Neuronal stem cell (in vitro differentiated cells): ENCODE results near the gene LSM14A.
"Not testable (repeated sequence)": the region's sequence is repeated elsewhere in the genome, so short reads cannot be mapped to it uniquely, and the experiment has no call there.

Experiments
- DNase-seq: peaks from one replicate; pipeline ENCODE4 v3.0.0-alpha.2; 2013; ENCODE audit warnings: low spot score
- H2AFZ ChIP-seq: one replicate; pipeline ENCODE4 v1.6.1; 2013; ENCODE audit warnings: mild to moderate bottlenecking, low read length, inconsistent platforms
- H2AK5ac ChIP-seq: 2 replicates; pipeline ENCODE4 v1.6.1; 2013; ENCODE audit warnings: low read depth, mild to moderate bottlenecking, inconsistent platforms, low read length, moderate library complexity, mixed read lengths
- H2BK120ac ChIP-seq: 2 replicates; pipeline ENCODE4 v1.6.1; 2013; ENCODE audit warnings: low read depth, mild to moderate bottlenecking, inconsistent platforms, low read length, moderate library complexity, mixed read lengths
- H2BK12ac ChIP-seq: one replicate; pipeline ENCODE4 v1.6.1; 2013; ENCODE audit warnings: low read length, inconsistent platforms
- H2BK15ac ChIP-seq: 2 replicates; pipeline ENCODE4 v1.6.1; 2013; ENCODE audit warnings: mild to moderate bottlenecking, low read length, inconsistent platforms, mixed read lengths
- H2BK5ac ChIP-seq: one replicate; pipeline ENCODE4 v1.6.1; 2013; ENCODE audit warnings: inconsistent platforms, mild to moderate bottlenecking, low read length, moderate library complexity
- H3K14ac ChIP-seq: one replicate; pipeline ENCODE4 v1.6.1; 2013; ENCODE audit warnings: low read length, inconsistent platforms
- H3K18ac ChIP-seq: 2 replicates; pipeline ENCODE4 v1.6.1; 2013; ENCODE audit warnings: low read length, inconsistent platforms
- H3K23ac ChIP-seq: 2 replicates; pipeline ENCODE4 v1.6.1; 2013; ENCODE audit warnings: low read depth, mild to moderate bottlenecking, mixed read lengths, low read length, inconsistent platforms; ENCODE audit not compliant: poor library complexity
- H3K27ac ChIP-seq: replicated peaks from 3 replicates; pipeline ENCODE4 v1.5.1; 2013; ENCODE audit warnings: low read length, inconsistent platforms
- H3K27me3 ChIP-seq, 3 experiments: 2 replicates each; pipeline ENCODE4 v1.6.1; 2013; ENCODE audit warnings: low read length in 3 of 3, mild to moderate bottlenecking in 2 of 3, inconsistent platforms in 1 of 3, low read depth in 1 of 3, mixed read lengths in 1 of 3, moderate library complexity in 1 of 3; ENCODE audit not compliant: control insufficient read depth in 3 of 3, insufficient read depth in 3 of 3
- H3K36me3 ChIP-seq, 2 donors: replicated peaks in 1 of 2; 2 replicates each; pipeline ENCODE4 v1.6.1; 2013; ENCODE audit warnings: low read length in 2 of 2; ENCODE audit not compliant: control insufficient read depth in 2 of 2, insufficient read depth in 2 of 2
- H3K4ac ChIP-seq: 2 replicates; pipeline ENCODE4 v1.6.1; 2013; ENCODE audit warnings: inconsistent platforms, mild to moderate bottlenecking, low read length, moderate library complexity
- H3K4me1 ChIP-seq, 2 donors: 1 replicate in 1 of 2; 2 replicates in 1 of 2; pipeline ENCODE4 v1.6.1; 2013; ENCODE audit warnings: low read length in 2 of 2, low read depth in 1 of 2; ENCODE audit not compliant: control insufficient read depth in 2 of 2, insufficient read depth in 1 of 2
- H3K4me2 ChIP-seq: one replicate; pipeline ENCODE4 v1.6.1; 2013; ENCODE audit warnings: mild to moderate bottlenecking, low read length, inconsistent platforms; ENCODE audit not compliant: insufficient read depth, poor library complexity, severe bottlenecking
- H3K4me3 ChIP-seq, 2 donors: 2 replicates each; pipeline ENCODE4 v1.5.1; 2013; ENCODE audit warnings: low read length in 2 of 2, mild to moderate bottlenecking in 2 of 2, inconsistent platforms in 1 of 2, moderate library complexity in 1 of 2
- H3K79me1 ChIP-seq: one replicate; pipeline ENCODE4 v1.6.1; 2013; ENCODE audit warnings: low read depth, mild to moderate bottlenecking, inconsistent platforms, low read length, moderate library complexity
- H3K9ac ChIP-seq: one replicate; pipeline ENCODE4 v1.6.1; 2013; ENCODE audit warnings: mild to moderate bottlenecking, low read depth, low read length, inconsistent platforms; ENCODE audit not compliant: poor library complexity
- H3K9me3 ChIP-seq, 2 donors: replicated peaks in 1 of 2; 2 replicates each; pipeline versions ENCODE3 to v1.6.1; 2013; ENCODE audit warnings: low read length in 2 of 2, mild to moderate bottlenecking in 2 of 2, inconsistent platforms in 1 of 2, low read depth in 1 of 2, mixed read lengths in 1 of 2, moderate library complexity in 1 of 2; ENCODE audit not compliant: control insufficient read depth in 2 of 2, insufficient read depth in 1 of 2
- H4K8ac ChIP-seq: one replicate; pipeline ENCODE4 v1.6.1; 2013; ENCODE audit warnings: low read depth, mild to moderate bottlenecking, inconsistent platforms, low read length, moderate library complexity
- H4K91ac ChIP-seq: one replicate; pipeline ENCODE4 v1.6.1; 2013; ENCODE audit warnings: low read length, low read depth, mild to moderate bottlenecking, inconsistent platforms; ENCODE audit not compliant: poor library complexity
- WGBS, 2 donors: extraction: QIAGEN DNeasy Blood & Tissue Kit; methylation state at CpG; one replicate each; pipeline ENCODE4 v1.1.7; 2013; ENCODE audit warnings: missing lambda C conversion rate in 2 of 2, mixed read lengths in 1 of 2; ENCODE audit not compliant: insufficient read length in 2 of 2, insufficient replicate concordance in 1 of 2; ENCODE audit errors: extremely low coverage in 2 of 2; 5-methylcytosine and 5-hydroxymethylcytosine counted together

LSM14A gene

DNA sequence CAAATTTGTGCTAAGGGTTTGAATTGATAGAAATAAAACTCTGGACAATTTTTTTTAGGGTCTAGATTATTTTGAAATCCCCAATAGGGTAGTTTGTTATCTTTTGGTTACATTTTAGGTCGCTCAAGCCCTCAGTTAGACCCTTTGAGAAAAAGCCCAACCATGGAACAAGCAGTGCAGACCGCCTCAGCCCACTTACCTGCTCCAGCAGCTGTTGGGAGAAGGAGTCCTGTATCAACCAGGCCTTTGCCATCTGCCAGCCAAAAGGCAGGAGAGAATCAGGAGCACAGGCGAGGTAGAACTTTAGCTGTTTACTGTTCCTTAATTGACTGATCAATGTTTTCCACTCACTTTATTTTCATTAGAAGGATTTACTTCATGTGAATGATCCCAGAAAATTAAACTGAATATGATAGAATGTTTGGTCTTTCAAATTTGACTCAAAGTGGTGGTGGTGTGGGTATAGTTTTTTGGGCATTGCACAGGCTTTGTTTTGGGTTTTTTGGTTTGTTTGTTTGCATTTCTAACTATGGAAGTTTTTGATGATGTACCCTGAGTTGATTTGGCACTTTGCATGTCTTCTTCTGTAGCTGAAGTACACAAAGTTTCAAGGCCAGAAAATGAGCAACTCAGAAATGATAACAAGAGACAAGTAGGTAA lies 42.8 kb downstream of the LSM14A start:
- no peak overlapping the region for H3K4me3 ChIP-seq
- H2BK15ac ChIP-seq, result no peak overlapping the region
- no peak overlapping the region for H2AK5ac ChIP-seq
- H3K4ac ChIP-seq, result no peak overlapping the region
- no peak overlapping the region for H4K91ac ChIP-seq
- no peak overlapping the region for H3K14ac ChIP-seq
- no peak overlapping the region for H2BK12ac ChIP-seq
- no peak overlapping the region for H2BK120ac ChIP-seq
- H3K9ac ChIP-seq, result no peak overlapping the region
- H3K4me1 ChIP-seq, result no peaks in the 10 kb centered on the region
- no peaks in the 10 kb centered on the region for H3K79me1 ChIP-seq
- WGBS, 2 donors, result no CpG with 5 or more reads among the region's 3 CpGs
- no peak overlapping the region for H2BK5ac ChIP-seq
- H2AFZ ChIP-seq, result no peak overlapping the region
- no peaks in the 10 kb centered on the region for H3K9me3 ChIP-seq
- no peak overlapping the region for H3K27ac ChIP-seq
- no peak for DNase-seq
- peaks cover 20 to 96% of the 10 kb centered on the region in 2 donors for H3K36me3 ChIP-seq
- no peak overlapping the region for H3K18ac ChIP-seq
- no peak overlapping the region for H3K4me2 ChIP-seq
- H3K23ac ChIP-seq, result no peak overlapping the region
- no peak overlapping the region for H4K8ac ChIP-seq
- H3K27me3 ChIP-seq, result no peaks in the 10 kb centered on the region

DNA sequence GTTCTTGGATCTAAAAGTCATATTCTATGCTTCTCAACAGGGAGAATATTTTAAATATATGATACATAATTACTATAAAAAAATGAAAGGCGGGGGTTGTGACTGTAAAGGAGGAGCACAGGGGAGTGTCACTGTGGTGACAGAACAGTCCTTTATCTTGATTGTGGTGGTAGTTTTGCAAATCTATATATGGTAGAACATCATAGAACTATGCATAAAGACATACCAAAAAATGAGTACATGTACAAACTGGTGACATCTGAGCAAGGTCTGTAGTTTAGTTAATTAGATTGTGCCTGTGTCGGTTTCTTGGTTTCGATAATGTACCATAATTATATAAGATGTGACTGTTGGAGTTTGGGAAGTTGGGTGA lies 43.3 kb downstream of the LSM14A start:
- Histone ChIP-seq H2BK12ac (no peak overlapping the region), H3K27me3 (no peaks in the 10 kb centered on the region), H3K18ac (no peak overlapping the region), H3K4ac (no peak overlapping the region), H2AFZ (no peak overlapping the region), H3K9ac (no peak overlapping the region), H3K4me1 (no peaks in the 10 kb centered on the region), H3K23ac (no peak overlapping the region), H3K4me3 (no peak overlapping the region), H2BK15ac (no peak overlapping the region), H3K4me2 (no peak overlapping the region), H2BK120ac (no peak overlapping the region), H4K8ac (no peak overlapping the region), H2BK5ac (no peak overlapping the region), H3K79me1 (no peaks in the 10 kb centered on the region), H3K36me3 (peaks cover 19 to 96% of the 10 kb centered on the region in 2 donors), H3K14ac (no peak overlapping the region), H3K27ac (no peak overlapping the region), H2AK5ac (no peak overlapping the region), H3K9me3 (no peaks in the 10 kb centered on the region), H4K91ac (no peak overlapping the region)
- DNase-seq, result no peak
- no CpG with 5 or more reads among the region's 3 CpGs for whole genome bisulfite sequencing, 2 donors

DNA sequence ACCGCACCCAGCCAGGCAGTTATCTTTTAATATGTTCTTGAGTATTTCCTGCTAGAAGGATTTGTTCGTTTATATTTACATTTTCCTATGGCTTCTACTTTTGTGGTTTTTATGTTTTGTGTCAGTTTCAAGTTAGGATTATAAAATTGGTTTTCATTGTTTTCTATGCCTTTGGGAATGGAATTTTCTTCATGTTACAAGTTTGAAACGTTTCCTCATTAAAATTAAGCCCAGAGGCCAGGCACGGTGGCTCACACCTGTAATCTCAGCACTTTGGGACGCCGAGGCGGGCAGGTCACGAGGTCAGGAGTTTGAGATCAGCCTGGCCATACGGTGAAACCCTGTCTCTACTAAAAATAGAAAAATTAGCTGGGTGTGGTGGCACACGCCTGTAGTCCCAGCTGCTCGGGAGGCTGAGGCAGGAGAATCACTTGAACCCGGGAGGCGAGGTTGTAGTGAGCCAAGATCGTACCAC lies 44.5 kb downstream of the LSM14A start:
- not testable (repeated sequence) for DNase-seq, H3K23ac ChIP-seq, H2BK5ac ChIP-seq, H3K9me3 ChIP-seq, H2BK120ac ChIP-seq, H3K4me1 ChIP-seq, H3K4me3 ChIP-seq, H3K79me1 ChIP-seq, H3K27me3 ChIP-seq, H4K91ac ChIP-seq, H2AK5ac ChIP-seq, H3K4ac ChIP-seq, H3K27ac ChIP-seq, H2BK12ac ChIP-seq, H3K18ac ChIP-seq, H2BK15ac ChIP-seq, H2AFZ ChIP-seq, H3K14ac ChIP-seq, H3K9ac ChIP-seq, H4K8ac ChIP-seq, H3K4me2 ChIP-seq
- H3K36me3 ChIP-seq, result peaks cover 22 to 96% of the 10 kb centered on the region in 2 donors
- WGBS, 2 donors, result no CpG with 5 or more reads among the region's 14 CpGs

- Histone ChIP-seq H3K18ac (no peak overlapping the region), H3K4me3 (no peak overlapping the region), H2BK5ac (no peak overlapping the region), H4K91ac (no peak overlapping the region), H4K8ac (no peak overlapping the region), H2AK5ac (no peak overlapping the region), H3K4me2 (no peak overlapping the region), H3K14ac (no peak overlapping the region), H2BK12ac (no peak overlapping the region), H2BK120ac (no peak overlapping the region), H2BK15ac (no peak overlapping the region), H3K23ac (no peak overlapping the region), H3K4me1 (no peaks in the 10 kb centered on the region), H3K36me3 (peaks cover 30 to 96% of the 10 kb centered on the region in 2 donors), H3K27me3 (no peaks in the 10 kb centered on the region), H2AFZ (no peak overlapping the region), H3K4ac (no peak overlapping the region), H3K27ac (no peak overlapping the region), H3K9me3 (no peaks in the 10 kb centered on the region), H3K9ac (no peak overlapping the region), H3K79me1 (no peaks in the 10 kb centered on the region)
- no CpG with 5 or more reads among the region's 18 CpGs for WGBS, 2 donors
- no peak for DNase-seq
These were observed 45.9 kb downstream of the LSM14A start for GRCh38 chr19:34217952-34218817.
